GM23338 (cell line): ENCODE data around the gene KRT81. TPM values are rescaled to one million over a fixed set of nuclear protein-coding genes. Genes with fewer than 3 reads are reported as not detected.

ENCODE experiments used
- ATAC-seq: fragments of 200-7000 bp; cut with Tn5 transposase; 3 replicates; pipeline ENCODE4 v1.9.1; 2020
- DNase-seq: peaks from one replicate; pipeline ENCODE4 v3.0.0-alpha.2; 2015; ENCODE audit warnings: low spot score
- H2AFZ ChIP-seq: fragments of 200-600 bp; sonication (generic); 2 replicates; pipeline ENCODE4 v1.8.0; 2016; ENCODE audit warnings: antibody characterized with exemption, mild to moderate bottlenecking, moderate library complexity
- H3F3A ChIP-seq: fragments of 200-600 bp; sonication (generic); replicated peaks from 2 replicates; pipeline ENCODE4 v1.8.0; 2017; ENCODE audit warnings: antibody characterized with exemption, mixed run types, low read depth
- H3K27ac ChIP-seq: fragments of 200-600 bp; sonication (generic); 2 replicates; pipeline ENCODE4 v1.6.1; 2016; ENCODE audit warnings: low read depth
- H3K27me3 ChIP-seq: fragments of 200-600 bp; sonication (generic); 2 replicates; pipeline ENCODE4 v1.8.0; 2016; ENCODE audit warnings: mild to moderate bottlenecking, mixed run types, moderate library complexity; ENCODE audit not compliant: insufficient read depth
- H3K36me3 ChIP-seq: fragments of 200-600 bp; sonication (generic); 2 replicates; pipeline ENCODE4 v1.8.0; 2016; ENCODE audit warnings: mild to moderate bottlenecking; ENCODE audit not compliant: insufficient read depth
- H3K4me1 ChIP-seq: fragments of 200-600 bp; sonication (generic); 2 replicates; pipeline ENCODE4 v1.8.0; 2016; ENCODE audit warnings: mild to moderate bottlenecking, moderate library complexity; ENCODE audit not compliant: insufficient read depth
- H3K4me2 ChIP-seq: fragments of 200-600 bp; sonication (generic); 2 replicates; pipeline ENCODE4 v1.7.1; 2017; ENCODE audit warnings: mixed run types
- H3K4me3 ChIP-seq: fragments of 200-600 bp; sonication (generic); 2 replicates; pipeline ENCODE4 v1.6.1; 2016; ENCODE audit warnings: mixed run types
- H3K79me2 ChIP-seq: fragments of 200-600 bp; sonication (generic); replicated peaks from 2 replicates; pipeline ENCODE4 v1.8.0; 2017; ENCODE audit warnings: mild to moderate bottlenecking; ENCODE audit not compliant: insufficient read depth
- H3K9me2 ChIP-seq: fragments of 200-600 bp; sonication (generic); 2 replicates; pipeline ENCODE4 v1.8.0; 2017; ENCODE audit not compliant: insufficient read depth
- H4K20me1 ChIP-seq: fragments of 200-600 bp; sonication (generic); replicated peaks from 2 replicates; pipeline ENCODE4 v1.8.0; 2017; ENCODE audit warnings: mild to moderate bottlenecking; ENCODE audit not compliant: insufficient read depth
- H3K27ac Mint-ChIP-seq: 2 replicates; pipeline ENCODE4 v1.8.0; 2020; ENCODE audit warnings: inconsistent platforms, mild to moderate bottlenecking, moderate library complexity, mixed read lengths
- H3K27me3 Mint-ChIP-seq: 3 replicates; pipeline ENCODE4 v1.8.0; 2022; ENCODE audit warnings: low read depth, mild to moderate bottlenecking, moderate library complexity, mixed read lengths, inconsistent platforms; ENCODE audit not compliant: insufficient read depth, poor library complexity
- H3K36me3 Mint-ChIP-seq: 3 replicates; pipeline ENCODE4 v1.8.0; 2021; ENCODE audit warnings: low read depth, mild to moderate bottlenecking, inconsistent platforms, moderate library complexity, mixed read lengths
- H3K4me1 Mint-ChIP-seq: 3 replicates; pipeline ENCODE4 v1.8.0; 2020; ENCODE audit warnings: mild to moderate bottlenecking, inconsistent platforms, mixed read lengths
- H3K4me3 Mint-ChIP-seq: 3 replicates; pipeline ENCODE4 v1.8.0; 2021; ENCODE audit warnings: moderate library complexity, mild to moderate bottlenecking, inconsistent platforms, mixed read lengths
- H3K9me3 Mint-ChIP-seq: 3 replicates; pipeline ENCODE4 v1.8.0; 2020; ENCODE audit warnings: moderate library complexity, mild to moderate bottlenecking, inconsistent platforms, mixed read lengths
- JUNB ChIP-seq: IDR thresholded peaks from one replicate; pipeline ENCODE4 v1.6.1; 2016; ENCODE audit warnings: antibody characterized with exemption; ENCODE audit not compliant: unreplicated experiment
- NANOG ChIP-seq: IDR thresholded peaks from 2 replicates; pipeline ENCODE4 v1.6.1; 2016; ENCODE audit warnings: antibody characterized with exemption, borderline replicate concordance
- POLR2AphosphoS5 ChIP-seq: IDR thresholded peaks from 2 replicates; pipeline ENCODE4 v1.6.1; 2016; ENCODE audit warnings: antibody characterized with exemption, low read depth
- polyA plus RNA-seq: library from polyadenylated mRNA; unstranded; fragments of >200 nt; fragmentation: Nextera tagmentation; extraction: Ambion mirVana; gene quantifications from 2 replicates; pipeline ENCODE4 v1.2.1, GENCODE V29; 2016
- total RNA-seq: library from RNA; depleted of rRNA; stranded (reverse); fragments of >200 nt; shearing (Covaris generic); gene quantifications from 2 replicates; pipeline ENCODE4 v1.2.3, GENCODE V29; 2014
- TF ChIP-seq, protein P1 (sequence below): fragments of 250-450 bp; sonication (Bioruptor Pico); IDR thresholded peaks from 2 replicates; pipeline ENCODE4 v1.5.0; 2020; ENCODE audit warnings: mild to moderate bottlenecking, moderate library complexity
- TF ChIP-seq, protein P2 (sequence below): IDR thresholded peaks from one replicate; pipeline ENCODE4 v1.6.1; 2018; ENCODE audit warnings: antibody characterized with exemption; ENCODE audit not compliant: unreplicated experiment

The KRT81 gene
- total and polyA plus RNA-seq, 2 experiments from 2014 or later: not detected

DNA sequence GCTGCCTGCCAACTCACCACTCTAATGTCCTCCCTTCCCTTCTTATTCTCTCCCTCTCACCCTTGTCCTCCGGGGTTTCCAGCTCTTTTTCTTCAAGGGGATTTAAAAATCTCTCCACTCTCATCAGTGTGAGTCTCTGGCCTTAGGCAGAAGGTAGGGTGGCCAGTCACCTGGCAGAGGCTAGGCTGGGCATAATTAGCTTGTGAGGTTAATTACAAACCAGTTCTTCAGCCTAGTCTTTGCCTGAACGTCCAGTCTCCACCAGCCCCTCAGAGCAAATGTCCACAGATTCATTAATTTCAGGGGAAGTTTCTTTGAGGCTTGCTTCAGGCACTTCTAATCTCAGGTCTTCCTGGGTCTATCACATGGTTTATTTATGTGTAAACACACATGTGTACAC is 51.6 kb downstream of the KRT81 start (continued):
- TF ChIP-seq, protein P1, sequence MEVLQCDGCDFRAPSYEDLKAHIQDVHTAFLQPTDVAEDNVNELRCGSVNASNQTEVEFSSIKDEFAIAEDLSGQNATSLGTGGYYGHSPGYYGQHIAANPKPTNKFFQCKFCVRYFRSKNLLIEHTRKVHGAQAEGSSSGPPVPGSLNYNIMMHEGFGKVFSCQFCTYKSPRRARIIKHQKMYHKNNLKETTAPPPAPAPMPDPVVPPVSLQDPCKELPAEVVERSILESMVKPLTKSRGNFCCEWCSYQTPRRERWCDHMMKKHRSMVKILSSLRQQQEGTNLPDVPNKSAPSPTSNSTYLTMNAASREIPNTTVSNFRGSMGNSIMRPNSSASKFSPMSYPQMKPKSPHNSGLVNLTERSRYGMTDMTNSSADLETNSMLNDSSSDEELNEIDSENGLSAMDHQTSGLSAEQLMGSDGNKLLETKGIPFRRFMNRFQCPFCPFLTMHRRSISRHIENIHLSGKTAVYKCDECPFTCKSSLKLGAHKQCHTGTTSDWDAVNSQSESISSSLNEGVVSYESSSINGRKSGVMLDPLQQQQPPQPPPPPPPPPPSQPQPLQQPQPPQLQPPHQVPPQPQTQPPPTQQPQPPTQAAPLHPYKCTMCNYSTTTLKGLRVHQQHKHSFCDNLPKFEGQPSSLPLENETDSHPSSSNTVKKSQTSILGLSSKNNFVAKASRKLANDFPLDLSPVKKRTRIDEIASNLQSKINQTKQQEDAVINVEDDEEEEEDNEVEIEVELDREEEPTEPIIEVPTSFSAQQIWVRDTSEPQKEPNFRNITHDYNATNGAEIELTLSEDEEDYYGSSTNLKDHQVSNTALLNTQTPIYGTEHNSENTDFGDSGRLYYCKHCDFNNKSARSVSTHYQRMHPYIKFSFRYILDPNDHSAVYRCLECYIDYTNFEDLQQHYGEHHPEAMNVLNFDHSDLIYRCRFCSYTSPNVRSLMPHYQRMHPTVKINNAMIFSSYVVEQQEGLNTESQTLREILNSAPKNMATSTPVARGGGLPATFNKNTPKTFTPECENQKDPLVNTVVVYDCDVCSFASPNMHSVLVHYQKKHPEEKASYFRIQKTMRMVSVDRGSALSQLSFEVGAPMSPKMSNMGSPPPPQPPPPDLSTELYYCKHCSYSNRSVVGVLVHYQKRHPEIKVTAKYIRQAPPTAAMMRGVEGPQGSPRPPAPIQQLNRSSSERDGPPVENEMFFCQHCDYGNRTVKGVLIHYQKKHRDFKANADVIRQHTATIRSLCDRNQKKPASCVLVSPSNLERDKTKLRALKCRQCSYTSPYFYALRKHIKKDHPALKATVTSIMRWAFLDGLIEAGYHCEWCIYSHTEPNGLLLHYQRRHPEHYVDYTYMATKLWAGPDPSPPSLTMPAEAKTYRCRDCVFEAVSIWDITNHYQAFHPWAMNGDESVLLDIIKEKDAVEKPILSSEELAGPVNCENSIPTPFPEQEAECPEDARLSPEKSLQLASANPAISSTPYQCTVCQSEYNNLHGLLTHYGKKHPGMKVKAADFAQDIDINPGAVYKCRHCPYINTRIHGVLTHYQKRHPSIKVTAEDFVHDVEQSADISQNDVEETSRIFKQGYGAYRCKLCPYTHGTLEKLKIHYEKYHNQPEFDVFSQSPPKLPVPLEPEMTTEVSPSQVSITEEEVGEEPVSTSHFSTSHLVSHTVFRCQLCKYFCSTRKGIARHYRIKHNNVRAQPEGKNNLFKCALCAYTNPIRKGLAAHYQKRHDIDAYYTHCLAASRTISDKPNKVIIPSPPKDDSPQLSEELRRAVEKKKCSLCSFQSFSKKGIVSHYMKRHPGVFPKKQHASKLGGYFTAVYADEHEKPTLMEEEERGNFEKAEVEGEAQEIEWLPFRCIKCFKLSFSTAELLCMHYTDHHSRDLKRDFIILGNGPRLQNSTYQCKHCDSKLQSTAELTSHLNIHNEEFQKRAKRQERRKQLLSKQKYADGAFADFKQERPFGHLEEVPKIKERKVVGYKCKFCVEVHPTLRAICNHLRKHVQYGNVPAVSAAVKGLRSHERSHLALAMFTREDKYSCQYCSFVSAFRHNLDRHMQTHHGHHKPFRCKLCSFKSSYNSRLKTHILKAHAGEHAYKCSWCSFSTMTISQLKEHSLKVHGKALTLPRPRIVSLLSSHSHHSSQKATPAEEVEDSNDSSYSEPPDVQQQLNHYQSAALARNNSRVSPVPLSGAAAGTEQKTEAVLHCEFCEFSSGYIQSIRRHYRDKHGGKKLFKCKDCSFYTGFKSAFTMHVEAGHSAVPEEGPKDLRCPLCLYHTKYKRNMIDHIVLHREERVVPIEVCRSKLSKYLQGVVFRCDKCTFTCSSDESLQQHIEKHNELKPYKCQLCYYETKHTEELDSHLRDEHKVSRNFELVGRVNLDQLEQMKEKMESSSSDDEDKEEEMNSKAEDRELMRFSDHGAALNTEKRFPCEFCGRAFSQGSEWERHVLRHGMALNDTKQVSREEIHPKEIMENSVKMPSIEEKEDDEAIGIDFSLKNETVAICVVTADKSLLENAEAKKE: no peak
- TF ChIP-seq, protein P2, sequence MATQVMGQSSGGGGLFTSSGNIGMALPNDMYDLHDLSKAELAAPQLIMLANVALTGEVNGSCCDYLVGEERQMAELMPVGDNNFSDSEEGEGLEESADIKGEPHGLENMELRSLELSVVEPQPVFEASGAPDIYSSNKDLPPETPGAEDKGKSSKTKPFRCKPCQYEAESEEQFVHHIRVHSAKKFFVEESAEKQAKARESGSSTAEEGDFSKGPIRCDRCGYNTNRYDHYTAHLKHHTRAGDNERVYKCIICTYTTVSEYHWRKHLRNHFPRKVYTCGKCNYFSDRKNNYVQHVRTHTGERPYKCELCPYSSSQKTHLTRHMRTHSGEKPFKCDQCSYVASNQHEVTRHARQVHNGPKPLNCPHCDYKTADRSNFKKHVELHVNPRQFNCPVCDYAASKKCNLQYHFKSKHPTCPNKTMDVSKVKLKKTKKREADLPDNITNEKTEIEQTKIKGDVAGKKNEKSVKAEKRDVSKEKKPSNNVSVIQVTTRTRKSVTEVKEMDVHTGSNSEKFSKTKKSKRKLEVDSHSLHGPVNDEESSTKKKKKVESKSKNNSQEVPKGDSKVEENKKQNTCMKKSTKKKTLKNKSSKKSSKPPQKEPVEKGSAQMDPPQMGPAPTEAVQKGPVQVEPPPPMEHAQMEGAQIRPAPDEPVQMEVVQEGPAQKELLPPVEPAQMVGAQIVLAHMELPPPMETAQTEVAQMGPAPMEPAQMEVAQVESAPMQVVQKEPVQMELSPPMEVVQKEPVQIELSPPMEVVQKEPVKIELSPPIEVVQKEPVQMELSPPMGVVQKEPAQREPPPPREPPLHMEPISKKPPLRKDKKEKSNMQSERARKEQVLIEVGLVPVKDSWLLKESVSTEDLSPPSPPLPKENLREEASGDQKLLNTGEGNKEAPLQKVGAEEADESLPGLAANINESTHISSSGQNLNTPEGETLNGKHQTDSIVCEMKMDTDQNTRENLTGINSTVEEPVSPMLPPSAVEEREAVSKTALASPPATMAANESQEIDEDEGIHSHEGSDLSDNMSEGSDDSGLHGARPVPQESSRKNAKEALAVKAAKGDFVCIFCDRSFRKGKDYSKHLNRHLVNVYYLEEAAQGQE: no peak
- TF ChIP-seq NANOG (no peak), JUNB (no peak)

DNA sequence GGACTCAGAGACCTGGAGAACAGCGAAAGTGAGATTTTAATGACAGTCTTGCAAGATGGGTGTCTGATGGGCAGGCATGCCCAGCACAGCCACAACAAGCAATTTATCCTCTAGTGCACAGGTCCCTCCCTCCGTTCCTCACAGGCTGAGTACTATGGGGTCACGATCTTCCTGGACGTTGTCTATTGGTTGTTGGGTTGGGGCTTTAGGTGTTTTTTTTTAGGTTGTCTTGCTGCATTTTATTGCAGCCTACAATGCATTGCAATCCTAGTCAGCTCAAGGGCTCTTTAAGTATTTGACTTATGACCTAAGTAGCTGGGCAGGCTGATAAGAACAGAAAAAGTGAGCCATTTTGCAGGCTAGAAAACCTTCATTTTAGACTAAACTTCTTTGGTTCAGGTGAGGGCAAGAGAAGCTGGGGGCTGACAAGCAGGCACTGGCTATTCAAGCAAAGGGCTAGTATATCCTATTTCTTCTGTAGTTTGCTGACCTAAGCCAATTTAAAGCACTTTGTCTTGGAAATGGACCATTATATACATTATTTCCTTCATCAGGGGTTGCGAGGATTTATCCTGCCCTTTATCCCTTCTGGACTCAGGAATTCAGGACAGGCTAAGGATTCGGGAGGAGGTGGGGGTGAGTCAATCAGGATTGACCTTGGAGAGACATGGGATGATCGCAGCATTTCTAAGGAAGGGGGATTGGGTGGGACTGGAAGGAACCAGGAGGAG is 52.3 kb downstream of the KRT81 start:
- H3K27ac ChIP-seq: no peak overlapping the region
- H3K4me1 ChIP-seq: peaks cover 23% of the 10 kb centered on the region
- no peak overlapping the region for H2AFZ ChIP-seq
- no peak for ATAC-seq
- no peak overlapping the region for H3K4me2 ChIP-seq
- H3F3A ChIP-seq: no peaks in the 10 kb centered on the region
- Mint-ChIP-seq H3K9me3 (no peaks in the 10 kb centered on the region), H3K4me3 (no peak overlapping the region), H3K36me3 (peaks cover 14% of the 10 kb centered on the region), H3K4me1 (peaks cover 40% of the 10 kb centered on the region), H3K27ac (no peak overlapping the region), H3K27me3 (peaks cover 23% of the 10 kb centered on the region)
- no peak for DNase-seq
- H3K9me2 ChIP-seq: 0 out of 2 replicates have a peak, but pooled peaks cover 5% of the 10 kb centered on the region
- no peak overlapping the region for H3K4me3 ChIP-seq
- peaks cover 7% of the 10 kb centered on the region for H3K27me3 ChIP-seq
- no peaks in the 10 kb centered on the region for H3K79me2 ChIP-seq
- H3K36me3 ChIP-seq: no peaks in the 10 kb centered on the region
- H4K20me1 ChIP-seq: no peaks in the 10 kb centered on the region
- TF ChIP-seq POLR2AphosphoS5: no peak
- TF ChIP-seq, protein P1: no peak
